Heart left ventricle (tissue), 16 donors: ENCODE data around the gene CAT. TPM values are rescaled to one million over a fixed set of nuclear protein-coding genes. Genes with fewer than 3 reads are reported as not detected.

Experiments
- ATAC-seq, 4 donors: fragments of 200-7000 bp; cut with Tn5 transposase; one replicate each; pipeline ENCODE4 v1.9.1; 2020 to 2022; ENCODE audit warnings: moderate library complexity in 4 of 4, mild to moderate bottlenecking in 3 of 4, moderate number of reproducible peaks in 1 of 4
- DNase-seq, 5 donors: peaks; one replicate each; pipeline ENCODE4 v3.0.0-alpha.2; 2020
- H3K27ac ChIP-seq, 12 donors: fragments of 200-600 bp; sonication (generic) in 4 of 12; one replicate each; pipeline versions ENCODE4 v1.5.0 to v1.8.0; 2016 to 2022; ENCODE audit warnings: mild to moderate bottlenecking in 2 of 12
- H3K27me3 ChIP-seq, 9 donors: fragments of 200-600 bp; sonication (generic) in 2 of 9; one replicate each; pipeline versions ENCODE4 v1.5.1 to v1.8.0; 2016 to 2022; ENCODE audit warnings: mild to moderate bottlenecking in 3 of 9
- H3K36me3 ChIP-seq, 9 donors: fragments of 200-600 bp; sonication (generic) in 2 of 9; one replicate each; pipeline versions ENCODE4 v1.5.0 to v1.8.0; 2018 to 2022; ENCODE audit warnings: mild to moderate bottlenecking in 2 of 9
- H3K4me1 ChIP-seq, 12 donors: fragments of 200-600 bp; sonication (generic) in 4 of 12; one replicate each; pipeline versions ENCODE4 v1.5.0 to v1.8.0; 2016 to 2022; ENCODE audit warnings: mild to moderate bottlenecking in 3 of 12
- H3K4me3 ChIP-seq, 12 donors: fragments of 200-600 bp; sonication (generic) in 4 of 12; one replicate each; pipeline versions ENCODE4 v1.5.0 to v1.8.0; 2017 to 2022; ENCODE audit warnings: mild to moderate bottlenecking in 9 of 12, moderate library complexity in 4 of 12
- H3K9me3 ChIP-seq, 12 donors: fragments of 200-600 bp; sonication (generic) in 4 of 12; one replicate each; pipeline versions ENCODE4 v1.5.0 to v1.8.0; 2016 to 2022; ENCODE audit warnings: mild to moderate bottlenecking in 1 of 12
- POLR2A ChIP-seq, 2 donors: fragments of 450-650 bp; IDR thresholded peaks; one replicate each; pipeline ENCODE4 v1.6.1; 2017; ENCODE audit warnings: antibody characterized with exemption in 2 of 2, mild to moderate bottlenecking in 2 of 2, moderate library complexity in 2 of 2
- WGBS, 4 donors: extraction: QIAGEN DNeasy Blood & Tissue Kit in 2 of 4; methylation state at CpG; one replicate each; pipeline versions ENCODE4 v1.1.5 to v1.1.7; 2013 to 2018; 5-methylcytosine and 5-hydroxymethylcytosine counted together
- intact Hi-C, 10 donors: fragments of 100-400 bp; cut with DNase I; formaldehyde crosslinking; loops; one replicate each; pipeline versions ENCODE4 v1.11.1 to v1.14.2; 2022
- polyA plus RNA-seq, 2 donors: library from polyadenylated mRNA; stranded (reverse); fragments of 200-250 nt; gene quantifications; one replicate each; pipeline ENCODE4 v1.2.3, GENCODE V29; 2013
- total RNA-seq, 9 donors: library from RNA; depleted of rRNA in 2 of 9; stranded (reverse); fragments of >200 nt in 2 of 9; fragmentation: NEBNext Ultra II Directional in 3 of 9; extraction: Animal tissue kit (Norgen Biotek cat#: 25700) in 3 of 9; gene quantifications; one replicate each; pipeline versions ENCODE4 v1.1.0 to v1.2.4, GENCODE V29; 2016 to 2023
- TF ChIP-seq, protein P1 (sequence below), 12 donors: fragments of 200-600 bp; sonication (generic) in 4 of 12; IDR thresholded peaks; one replicate each; pipeline versions ENCODE4 v1.5.0 to v1.8.0; 2018 to 2022; ENCODE audit warnings: antibody characterized with exemption in 12 of 12, mild to moderate bottlenecking in 5 of 12
- donor health status: ischemic (EF 13 %, LVEDD 7.1; RV severe dilation, severe dysfunction).
- donor health status: healthy with polysubstance abuse.
- donor health status: DM: no; HTN: yes; CAD: no.
- donor health status: DM: no; HTN: no; CAD: no.
- donor health status: ischemic (EF 25% LVEDD 6.9; RV normal size, moderate dysfunction).
- donor health status: ischemic (EF 25% LVEDD 5.7; RV mildly dilated, moderate dysfunction).
- donor health status: healthy.
- donor health status: DM: yes; HTN: yes; CAD: no.
- donor health status: ischemic (EF 35%, LVEDD 5.7; RV mildly dilated, moderate dysfunction).
- donor health status: nonischemic (EF 11% LVEDD 7.7; RV severe dilation, severe dysfunction).
- donor health status: DM: yes; HTN: yes; CAD: no.
- donor health status: PGD.
- donor health status: ischemic (EF 29% LVEDD 5.4; RV normal size, mild dysfunction).
- donor health status: nonischemic (EF 23%, LVEDD 6.1; RV moderate dilation, normal function).

CAT gene
- total and polyA plus RNA-seq, 11 donors, result 49.9 to 183 (median 88.6) TPM

GRCh38 chr11:34501500-34501899 lies 62.8 kb downstream of the CAT start:
- TF ChIP-seq, protein P1, sequence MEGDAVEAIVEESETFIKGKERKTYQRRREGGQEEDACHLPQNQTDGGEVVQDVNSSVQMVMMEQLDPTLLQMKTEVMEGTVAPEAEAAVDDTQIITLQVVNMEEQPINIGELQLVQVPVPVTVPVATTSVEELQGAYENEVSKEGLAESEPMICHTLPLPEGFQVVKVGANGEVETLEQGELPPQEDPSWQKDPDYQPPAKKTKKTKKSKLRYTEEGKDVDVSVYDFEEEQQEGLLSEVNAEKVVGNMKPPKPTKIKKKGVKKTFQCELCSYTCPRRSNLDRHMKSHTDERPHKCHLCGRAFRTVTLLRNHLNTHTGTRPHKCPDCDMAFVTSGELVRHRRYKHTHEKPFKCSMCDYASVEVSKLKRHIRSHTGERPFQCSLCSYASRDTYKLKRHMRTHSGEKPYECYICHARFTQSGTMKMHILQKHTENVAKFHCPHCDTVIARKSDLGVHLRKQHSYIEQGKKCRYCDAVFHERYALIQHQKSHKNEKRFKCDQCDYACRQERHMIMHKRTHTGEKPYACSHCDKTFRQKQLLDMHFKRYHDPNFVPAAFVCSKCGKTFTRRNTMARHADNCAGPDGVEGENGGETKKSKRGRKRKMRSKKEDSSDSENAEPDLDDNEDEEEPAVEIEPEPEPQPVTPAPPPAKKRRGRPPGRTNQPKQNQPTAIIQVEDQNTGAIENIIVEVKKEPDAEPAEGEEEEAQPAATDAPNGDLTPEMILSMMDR (IDR thresholded peaks at IDR 0.05), result no peak
- no peak for TF ChIP-seq POLR2A (IDR thresholded peaks at IDR 0.05)
- intact Hi-C loops, result no loop called here
- Histone ChIP-seq H3K9me3 (no peaks in the 10 kb centered on the region), H3K27ac (no peak overlapping the region), H3K36me3 (no peaks in the 10 kb centered on the region), H3K4me1 (peaks cover 0 to 19% (median 0%) of the 10 kb centered on the region in 12 donors), H3K4me3 (no peak overlapping the region), H3K27me3 (peaks cover 0 to 16% (median 0%) of the 10 kb centered on the region in 9 donors)
- peak in 1 of 4 donors; percentile 69 for ATAC-seq
- DNase-seq, result no peak
- 69 to 78% (median 75%) methylated on average over 4 of the region's 4 CpGs for WGBS, 4 donors

DNA sequence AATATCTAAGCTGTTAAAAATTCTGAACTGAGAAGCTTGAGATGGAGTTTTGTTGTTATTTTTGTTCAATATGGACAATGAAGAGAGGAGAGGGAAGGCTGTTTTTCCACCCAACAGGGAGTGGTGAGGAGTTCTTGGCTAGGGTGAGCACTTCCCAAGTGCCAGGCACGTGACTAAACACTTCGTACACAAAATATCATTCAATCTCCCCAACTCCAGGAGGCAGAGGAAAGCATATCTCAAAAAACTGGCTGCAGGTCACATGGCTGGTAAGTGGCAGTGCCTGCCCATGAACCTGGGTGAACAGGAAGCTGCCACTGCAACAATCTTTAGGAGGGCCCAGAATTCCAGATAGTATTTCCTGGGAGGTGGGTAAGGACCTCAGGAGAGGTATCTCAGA lies 63.2 kb downstream of the CAT start:
- ATAC-seq (no peak), DNase-seq (no peak)
- intact Hi-C loops, result no loop called here
- TF ChIP-seq, protein P1 (IDR thresholded peaks at IDR 0.05), result no peak
- no peak for TF ChIP-seq POLR2A (IDR thresholded peaks at IDR 0.05)
- H3K27ac ChIP-seq, result no peak overlapping the region
- H3K36me3 ChIP-seq, result no peaks in the 10 kb centered on the region
- H3K4me1 ChIP-seq, result peaks cover 0 to 19% (median 0%) of the 10 kb centered on the region in 12 donors
- H3K27me3 ChIP-seq, result peaks cover 0 to 16% (median 0%) of the 10 kb centered on the region in 9 donors
- H3K4me3 ChIP-seq, result no peak overlapping the region
- 16 to 32% (median 25%) methylated on average over 2 of the region's 2 CpGs for WGBS, 4 donors
- no peaks in the 10 kb centered on the region for H3K9me3 ChIP-seq

- Histone ChIP-seq H3K9me3 (no peaks in the 10 kb centered on the region), H3K36me3 (no peaks in the 10 kb centered on the region), H3K4me1 (peaks cover 0 to 19% (median 0%) of the 10 kb centered on the region in 12 donors), H3K4me3 (no peak overlapping the region), H3K27me3 (peaks cover 0 to 16% (median 0%) of the 10 kb centered on the region in 9 donors), H3K27ac (no peak overlapping the region)
- no peak for DNase-seq
- intact Hi-C loops, result no loop called here
- TF ChIP-seq POLR2A (IDR thresholded peaks at IDR 0.05), result no peak
- TF ChIP-seq, protein P1 (IDR thresholded peaks at IDR 0.05), result no peak
- WGBS, 4 donors, result 79 to 94% (median 89%) methylated on average over 3 of the region's 3 CpGs
- no peak for ATAC-seq
These were observed 64.2 kb downstream of the CAT start for GRCh38 chr11:34502949-34503348.

DNA sequence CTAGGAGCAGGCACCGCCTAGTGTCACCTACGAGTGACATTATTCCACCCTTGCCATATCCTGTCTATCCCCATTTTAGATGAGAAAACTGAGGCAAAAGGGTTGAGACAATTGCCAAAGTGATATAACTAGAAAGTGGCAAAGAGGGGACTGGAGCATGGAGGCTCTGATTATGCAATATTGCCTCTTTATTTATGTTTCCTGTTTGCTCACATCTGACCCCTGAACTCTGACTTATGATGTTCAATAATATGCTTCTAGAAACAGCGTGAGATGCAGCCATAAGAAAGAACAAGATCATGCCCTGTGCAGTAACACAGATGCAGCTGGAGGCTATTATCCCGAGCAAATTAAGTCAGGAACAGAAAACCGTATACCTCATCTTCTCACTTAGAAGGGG lies 67.1 kb downstream of the CAT start:
- no peak overlapping the region for H3K27ac ChIP-seq
- peaks cover 0 to 3% (median 0%) of the 10 kb centered on the region in 9 donors for H3K27me3 ChIP-seq
- DNase-seq (no peak), ATAC-seq (no peak)
- no peak overlapping the region for H3K4me3 ChIP-seq
- TF ChIP-seq, protein P1 (IDR thresholded peaks at IDR 0.05), result no peak
- no peak for TF ChIP-seq POLR2A (IDR thresholded peaks at IDR 0.05)
- H3K4me1 ChIP-seq, result peaks cover 0 to 34% (median 0%) of the 10 kb centered on the region in 12 donors
- intact Hi-C loops, result no loop called here
- WGBS, 4 donors, result 68 to 84% (median 77%) methylated on average over 5 of the region's 5 CpGs
- H3K9me3 ChIP-seq, result no peaks in the 10 kb centered on the region
- no peaks in the 10 kb centered on the region for H3K36me3 ChIP-seq
